Dendritic cell treated with granulocyte-macrophage colony-stimulating factor and Interleukin-4, amounts not matched to agents 40 ng/mL and 50 ng/mL, for 4 days (primary cell): ENCODE measurements around the gene USHBP1.
A peak's percentile ranks its signal among the peaks of the same experiment; 100 is the strongest.

Experiments used
- H3K27ac Mint-ChIP-seq: one replicate; pipeline ENCODE4 v1.8.0; 2022; ENCODE audit warnings: mild to moderate bottlenecking, mixed read lengths
- H3K27me3 Mint-ChIP-seq: one replicate; pipeline ENCODE4 v1.8.0; 2022; ENCODE audit warnings: mild to moderate bottlenecking, mixed read lengths
- H3K36me3 Mint-ChIP-seq: one replicate; pipeline ENCODE4 v1.8.0; 2022; ENCODE audit warnings: low read depth, mixed read lengths
- H3K4me1 Mint-ChIP-seq: one replicate; pipeline ENCODE4 v1.8.0; 2022; ENCODE audit warnings: low read depth, mixed read lengths
- H3K4me3 Mint-ChIP-seq: one replicate; pipeline ENCODE4 v1.8.0; 2022; ENCODE audit warnings: mild to moderate bottlenecking, moderate library complexity, mixed read lengths
- H3K9me3 Mint-ChIP-seq: one replicate; pipeline ENCODE4 v1.8.0; 2022; ENCODE audit warnings: mixed read lengths
- intact Hi-C: fragments of 100-400 bp; cut with micrococcal nuclease; formaldehyde crosslinking; loops from one replicate; pipeline ENCODE4 v1.15.0; 2022

USHBP1 gene

DNA sequence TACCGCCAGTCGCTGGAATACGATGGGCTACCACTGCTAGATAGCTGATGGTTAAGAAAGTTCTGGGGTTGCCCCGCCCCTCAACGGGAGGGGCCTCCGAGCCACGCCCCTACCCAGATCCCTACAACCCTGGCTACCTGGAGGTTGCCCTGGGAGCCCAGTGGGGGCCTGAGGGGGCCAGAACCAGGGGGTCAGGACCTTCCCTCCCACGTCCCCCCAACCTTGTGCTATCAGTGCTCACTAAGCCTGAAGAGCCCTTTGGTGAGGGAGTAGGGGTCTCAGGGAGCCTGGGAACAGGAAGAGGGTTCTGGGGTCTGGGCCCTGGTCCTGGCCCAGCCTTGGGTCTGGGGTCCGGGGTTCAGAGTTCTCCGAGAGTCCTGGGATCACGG is 29.6 kb downstream of the USHBP1 start:
- Mint-ChIP-seq H3K9me3 (no peaks in the 10 kb centered on the region), H3K27me3 (no peaks in the 10 kb centered on the region), H3K4me3 (peak overlapping the region; percentile 78), H3K36me3 (peaks cover 52% of the 10 kb centered on the region), H3K4me1 (peaks cover 35% of the 10 kb centered on the region), H3K27ac (peak overlapping the region; percentile 30)
- intact Hi-C loops, result no loop called here

DNA sequence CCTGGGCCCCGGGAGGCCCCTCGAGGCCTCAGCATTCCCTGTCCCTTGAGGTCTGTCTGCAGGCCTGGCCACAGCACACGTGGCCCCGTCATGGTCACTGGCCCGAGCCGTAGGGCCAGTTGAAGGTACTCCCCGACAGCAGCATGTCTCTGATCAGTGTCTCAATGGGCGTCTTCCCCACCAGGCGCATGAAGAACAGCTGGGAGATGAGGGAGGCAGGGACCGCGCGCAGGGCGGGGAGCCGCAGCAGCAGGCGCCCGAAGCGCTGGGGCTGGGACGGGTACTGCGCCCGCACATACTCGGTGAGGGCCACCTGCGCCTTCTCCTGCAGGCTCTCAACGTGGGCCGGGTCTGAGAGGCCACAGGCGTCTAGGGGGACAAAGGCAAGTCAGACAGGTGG is 32.3 kb downstream of the USHBP1 start:
- no peaks in the 10 kb centered on the region for H3K9me3 Mint-ChIP-seq
- no peak overlapping the region for H3K27ac Mint-ChIP-seq
- no peaks in the 10 kb centered on the region for H3K27me3 Mint-ChIP-seq
- intact Hi-C loops, result no loop called here
- H3K36me3 Mint-ChIP-seq, result peaks cover 60% of the 10 kb centered on the region
- H3K4me1 Mint-ChIP-seq, result peaks cover 37% of the 10 kb centered on the region
- no peak overlapping the region for H3K4me3 Mint-ChIP-seq

- intact Hi-C loops, result loop anchor here (5.0 kb wide), 1 partner anchor 333 kb away; no protein-coding TSS in a partner anchor
- Mint-ChIP-seq H3K36me3 (peaks cover 72% of the 10 kb centered on the region), H3K27ac (no peak overlapping the region), H3K9me3 (no peaks in the 10 kb centered on the region), H3K4me1 (peaks cover 26% of the 10 kb centered on the region), H3K4me3 (no peak overlapping the region), H3K27me3 (no peaks in the 10 kb centered on the region)
Measured at GRCh38 chr19:17229890-17230289, 34.7 kb downstream of the USHBP1 start.

GRCh38 chr19:17227798-17228367 is 36.7 kb downstream of the USHBP1 start:
- H3K27ac Mint-ChIP-seq, result no peak overlapping the region
- no peak overlapping the region for H3K4me3 Mint-ChIP-seq
- intact Hi-C loops, result loop anchor here (5.0 kb wide), 1 partner anchor 331 kb away; no protein-coding TSS in a partner anchor
- no peaks in the 10 kb centered on the region for H3K27me3 Mint-ChIP-seq
- no peaks in the 10 kb centered on the region for H3K9me3 Mint-ChIP-seq
- peaks cover 27% of the 10 kb centered on the region for H3K4me1 Mint-ChIP-seq
- H3K36me3 Mint-ChIP-seq, result peaks cover 64% of the 10 kb centered on the region

DNA sequence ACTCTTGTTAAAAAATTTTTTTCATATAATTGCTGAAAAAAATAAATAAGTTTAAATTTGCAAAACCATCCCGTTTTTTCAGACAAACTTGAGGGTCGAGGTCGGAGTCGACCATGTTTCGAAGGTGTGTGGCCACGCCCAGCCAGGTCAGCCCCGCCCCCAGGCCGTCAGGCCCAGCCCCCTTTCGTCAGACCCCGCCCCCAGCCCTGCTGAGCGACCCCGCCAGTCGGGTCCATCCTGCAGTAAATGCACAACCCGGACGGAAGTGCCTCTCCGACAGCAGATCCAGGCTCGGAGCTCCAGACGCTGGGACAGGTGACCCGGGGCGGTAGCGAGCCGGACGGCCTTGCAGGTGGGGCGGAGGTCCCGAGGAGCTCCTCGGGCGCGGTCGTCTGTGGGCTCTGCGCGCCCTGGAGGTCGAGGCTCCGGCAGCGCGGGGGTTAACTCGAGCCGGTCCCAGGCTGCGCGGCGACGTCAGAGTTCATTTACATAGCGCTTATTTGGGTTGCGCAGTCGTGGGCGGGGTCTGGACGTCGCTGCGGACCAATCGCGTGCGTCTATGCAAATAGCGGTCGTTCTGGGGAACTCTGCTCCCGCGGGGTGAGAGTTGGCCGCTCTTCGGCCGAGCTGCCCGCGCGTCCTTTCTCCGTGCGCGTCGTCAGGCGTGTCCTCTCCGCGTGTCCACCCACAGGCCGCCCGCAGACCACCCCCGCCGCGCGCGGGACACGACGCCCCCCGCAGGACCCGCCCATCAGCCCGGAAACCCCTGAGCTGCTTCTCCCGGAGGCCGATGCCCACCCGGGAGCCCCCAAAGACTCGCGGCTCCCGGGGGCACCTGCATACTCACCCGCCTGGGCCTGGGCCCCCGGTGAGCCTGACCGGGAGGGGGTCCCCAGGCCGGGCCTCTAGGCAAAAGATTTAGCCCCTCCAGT is 38.3 kb downstream of the USHBP1 start, which contains the start of gene OCEL1:
Gene OCEL1, plus strand, starts transcription at position 225 of the 932 bp plus-strand sequence. Its CDS starts 22 bp downstream, at position 247.
- Mint-ChIP-seq H3K27me3 (no peaks in the 10 kb centered on the region), H3K4me1 (peaks cover 27% of the 10 kb centered on the region), H3K9me3 (no peaks in the 10 kb centered on the region), H3K36me3 (peaks cover 47% of the 10 kb centered on the region), H3K27ac (peak within 1 kb of the TSS; percentile 90), H3K4me3 (peak within 1 kb of the TSS; percentile 81)
- intact Hi-C loops, result loop anchor here (1.0 to 5.0 kb wide), 2 partner anchors 151 to 329 kb away; partner anchors contain the start of genes HAUS8 and MYO9B

GRCh38 chr19:17225053-17225452 is 39.5 kb downstream of the USHBP1 start:
- H3K4me1 Mint-ChIP-seq, result peaks cover 35% of the 10 kb centered on the region
- no peaks in the 10 kb centered on the region for H3K27me3 Mint-ChIP-seq
- H3K9me3 Mint-ChIP-seq, result no peaks in the 10 kb centered on the region
- no peak overlapping the region for H3K4me3 Mint-ChIP-seq
- intact Hi-C loops, result loop anchor here (5.0 kb wide), 1 partner anchor 328 kb away; no protein-coding TSS in a partner anchor
- no peak overlapping the region for H3K27ac Mint-ChIP-seq
- H3K36me3 Mint-ChIP-seq, result peaks cover 35% of the 10 kb centered on the region

DNA sequence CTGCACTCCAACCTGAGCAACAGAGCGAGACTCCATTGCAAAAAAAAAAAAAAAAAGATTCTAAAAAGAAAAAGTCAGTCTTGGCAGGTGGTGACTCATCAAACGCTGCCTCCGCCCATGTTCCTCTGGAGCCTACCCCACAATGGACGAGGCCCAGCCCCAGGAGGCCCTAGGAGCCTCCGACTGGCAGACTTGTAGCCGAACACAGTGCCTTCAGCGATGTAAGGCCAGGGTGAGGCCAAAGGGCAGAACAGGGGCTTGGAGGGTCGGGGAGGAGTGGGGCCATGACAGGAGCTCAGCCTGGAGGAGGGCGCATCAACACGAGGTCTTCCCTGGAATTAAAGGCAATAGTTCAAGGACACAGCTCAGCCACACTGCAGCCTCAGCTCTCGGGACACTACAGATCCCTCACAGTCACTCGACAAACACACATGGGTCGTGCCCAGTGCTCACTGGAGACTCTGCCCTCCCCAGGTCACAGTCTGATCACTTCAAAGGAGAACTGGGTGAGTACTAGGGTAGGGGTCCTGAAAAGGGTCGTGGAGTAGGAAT is 44.3 kb downstream of the USHBP1 start:
- H3K27ac Mint-ChIP-seq, result peak overlapping the region; percentile 51
- peaks cover 41% of the 10 kb centered on the region for H3K4me1 Mint-ChIP-seq
- peaks cover 36% of the 10 kb centered on the region for H3K36me3 Mint-ChIP-seq
- intact Hi-C loops, result no loop called here
- H3K27me3 Mint-ChIP-seq, result no peaks in the 10 kb centered on the region
- no peaks in the 10 kb centered on the region for H3K9me3 Mint-ChIP-seq
- no peak overlapping the region for H3K4me3 Mint-ChIP-seq

DNA sequence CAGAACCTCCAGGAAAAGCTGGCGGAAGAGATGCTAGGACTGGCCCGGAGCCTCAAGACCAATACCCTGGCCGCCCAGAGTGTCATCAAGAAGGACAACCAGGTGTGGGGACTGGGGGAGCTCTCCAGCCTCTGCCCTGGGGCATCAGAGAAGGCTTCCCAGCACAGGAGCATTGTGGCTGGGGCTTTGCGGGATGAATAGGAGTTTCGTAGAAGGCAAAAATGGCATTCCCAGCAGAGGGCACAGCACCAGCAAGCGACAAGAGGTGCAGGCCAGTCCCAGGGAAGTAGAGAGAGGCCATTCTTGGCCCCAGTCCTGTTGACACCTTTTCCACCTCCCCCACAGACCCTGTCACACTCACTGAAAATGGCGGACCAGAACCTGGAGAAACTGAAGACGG is 45.3 kb downstream of the USHBP1 start:
- Mint-ChIP-seq H3K4me1 (peaks cover 46% of the 10 kb centered on the region), H3K27ac (peak overlapping the region; percentile 51), H3K4me3 (no peak overlapping the region), H3K36me3 (peaks cover 37% of the 10 kb centered on the region), H3K9me3 (no peaks in the 10 kb centered on the region), H3K27me3 (no peaks in the 10 kb centered on the region)
- intact Hi-C loops, result no loop called here

GRCh38 chr19:17216058-17216670 is 48.4 kb downstream of the USHBP1 start:
- no peaks in the 10 kb centered on the region for H3K9me3 Mint-ChIP-seq
- intact Hi-C loops, result no loop called here
- H3K27me3 Mint-ChIP-seq, result no peaks in the 10 kb centered on the region
- peaks cover 36% of the 10 kb centered on the region for H3K4me1 Mint-ChIP-seq
- H3K4me3 Mint-ChIP-seq, result peak overlapping the region; percentile 79
- peak overlapping the region; percentile 96 for H3K27ac Mint-ChIP-seq
- peaks cover 68% of the 10 kb centered on the region for H3K36me3 Mint-ChIP-seq

GRCh38 chr19:17215127-17215971 is 49.2 kb downstream of the USHBP1 start, which contains the start of gene USE1:
USE1 (plus strand) TSS chr19:17215357; CDS start chr19:17215406, 49 bp downstream.
- no peaks in the 10 kb centered on the region for H3K9me3 Mint-ChIP-seq
- peaks cover 76% of the 10 kb centered on the region for H3K36me3 Mint-ChIP-seq

GRCh38 chr19:17214508-17215126 is 49.9 kb downstream of the USHBP1 start:
- Mint-ChIP-seq H3K4me1 (peaks cover 25% of the 10 kb centered on the region), H3K27me3 (no peaks in the 10 kb centered on the region), H3K36me3 (peaks cover 81% of the 10 kb centered on the region), H3K9me3 (no peaks in the 10 kb centered on the region), H3K4me3 (peak overlapping the region; percentile 79), H3K27ac (peak overlapping the region; percentile 96)
- intact Hi-C loops, result loop anchor here (2.0 kb wide), 1 partner anchor 52 kb away; the partner anchor contains the start of gene BABAM1

More at GRCh38 chr19:17215127-17215971, 49.2 kb downstream of the USHBP1 start, which contains the start of gene USE1:
- intact Hi-C loops, result loop anchor here (2.0 kb wide), 1 partner anchor 51 kb away; the partner anchor contains the start of gene BABAM1
- Mint-ChIP-seq H3K27me3 (no peaks in the 10 kb centered on the region), H3K4me1 (peaks cover 31% of the 10 kb centered on the region), H3K4me3 (peak within 1 kb of the TSS; percentile 79), H3K27ac (peak within 1 kb of the TSS; percentile 96)

- no peaks in the 10 kb centered on the region for H3K27me3 Mint-ChIP-seq
- H3K27ac Mint-ChIP-seq, result peak overlapping the region; percentile 5
- H3K36me3 Mint-ChIP-seq, result peaks cover 81% of the 10 kb centered on the region
- H3K4me1 Mint-ChIP-seq, result peaks cover 29% of the 10 kb centered on the region
- no peak overlapping the region for H3K4me3 Mint-ChIP-seq
- no peaks in the 10 kb centered on the region for H3K9me3 Mint-ChIP-seq
- intact Hi-C loops, result no loop called here
Measured at GRCh38 chr19:17213334-17213733, 51.2 kb downstream of the USHBP1 start.
